GM12875 (cell line): ENCODE data around the gene LYZ.

Source experiments
- H3K4me3 ChIP-seq: one replicate; pipeline ENCODE4 v1.5.1; 2011; ENCODE audit warnings: low read depth, low read length, control low read depth
- CTCF ChIP-seq: IDR thresholded peaks from 2 replicates; pipeline ENCODE4 v1.5.1; 2011; ENCODE audit warnings: low read depth, mild to moderate bottlenecking, control low read depth, inconsistent platforms, low read length, moderate library complexity, borderline replicate concordance; ENCODE audit not compliant: insufficient read depth

Gene LYZ

DNA sequence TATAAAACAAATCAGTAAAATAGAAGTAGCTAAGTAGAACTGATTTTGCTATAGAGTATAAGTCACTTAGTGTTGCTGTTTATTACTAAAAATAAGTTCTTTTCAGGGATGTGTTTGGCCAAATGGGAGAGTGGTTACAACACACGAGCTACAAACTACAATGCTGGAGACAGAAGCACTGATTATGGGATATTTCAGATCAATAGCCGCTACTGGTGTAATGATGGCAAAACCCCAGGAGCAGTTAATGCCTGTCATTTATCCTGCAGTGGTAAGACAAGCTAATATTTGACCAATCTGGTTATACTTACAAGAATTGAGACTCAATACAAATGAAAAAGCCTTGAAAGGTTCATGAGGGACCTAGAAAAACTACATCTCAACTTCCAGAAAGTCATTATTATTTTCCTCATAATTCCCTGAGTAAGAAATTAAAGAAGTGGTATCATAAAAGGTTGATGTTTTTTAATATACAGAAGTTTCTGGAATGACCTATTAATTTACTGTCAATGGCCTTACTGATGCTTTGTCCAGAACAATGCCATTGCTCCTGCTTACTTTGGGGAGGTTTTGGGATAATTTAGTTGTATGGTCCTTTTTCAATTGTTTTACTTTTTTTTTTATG is 1.9 kb downstream of the LYZ start:
- TF ChIP-seq CTCF = no peak

DNA sequence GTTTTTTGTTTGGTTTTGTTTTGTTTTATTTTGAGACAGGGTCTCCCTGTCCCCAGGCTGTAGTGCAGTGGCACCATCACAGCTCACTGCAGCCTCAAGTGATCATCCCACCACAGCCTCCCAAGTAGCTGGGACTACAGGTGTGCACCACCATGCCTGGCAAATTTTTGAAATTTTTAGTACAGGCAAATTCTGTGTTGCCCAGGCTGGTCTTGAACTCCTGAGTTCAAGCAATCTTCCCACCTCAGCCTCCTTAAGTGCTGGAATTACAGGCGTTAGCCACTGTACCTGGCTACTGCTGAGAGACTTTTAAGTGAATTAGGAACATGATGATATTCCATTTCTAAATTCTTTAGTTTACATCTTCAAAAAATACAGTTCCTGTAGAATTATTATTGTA is 2.6 kb downstream of the LYZ start:
- no peak overlapping the region for H3K4me3 ChIP-seq
- no peak for TF ChIP-seq CTCF

More for the DNA sequence above, 1.9 kb downstream of the LYZ start:
- H3K4me3 ChIP-seq = no peak overlapping the region

DNA sequence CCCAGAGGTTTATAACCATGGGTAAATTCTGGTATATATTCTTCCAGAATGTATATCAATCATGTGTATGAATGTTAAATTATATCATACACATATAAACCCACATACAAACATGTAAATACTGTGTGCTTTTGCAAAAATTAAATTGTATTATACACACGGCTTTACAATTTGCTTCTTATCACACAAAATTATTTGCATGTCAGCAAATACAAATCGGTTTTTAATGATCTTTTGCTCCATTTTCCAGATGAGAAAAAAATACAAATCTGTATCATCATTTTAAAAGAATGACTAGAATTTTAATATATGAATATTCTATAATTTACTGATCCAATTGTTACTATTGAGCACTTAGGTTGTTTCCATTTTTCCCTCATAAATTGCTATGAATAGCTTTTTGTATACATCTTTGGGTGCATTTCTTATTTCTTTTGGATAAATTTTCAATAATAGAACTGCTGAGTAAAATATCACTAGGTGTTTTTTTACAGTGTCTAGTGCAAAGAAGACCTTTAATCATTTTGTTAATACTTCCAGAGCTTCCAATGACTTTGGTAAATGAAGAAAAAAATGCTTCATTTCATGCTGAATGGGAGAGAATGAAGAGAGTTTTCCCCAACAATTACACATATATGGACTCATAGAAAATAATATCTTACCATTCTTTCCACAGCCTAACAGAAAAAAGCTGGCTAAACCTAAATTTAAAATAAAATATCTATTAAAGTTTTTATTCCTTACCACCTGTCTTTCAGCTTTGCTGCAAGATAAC is 3.5 kb downstream of the LYZ start:
- TF ChIP-seq CTCF = no peak

DNA sequence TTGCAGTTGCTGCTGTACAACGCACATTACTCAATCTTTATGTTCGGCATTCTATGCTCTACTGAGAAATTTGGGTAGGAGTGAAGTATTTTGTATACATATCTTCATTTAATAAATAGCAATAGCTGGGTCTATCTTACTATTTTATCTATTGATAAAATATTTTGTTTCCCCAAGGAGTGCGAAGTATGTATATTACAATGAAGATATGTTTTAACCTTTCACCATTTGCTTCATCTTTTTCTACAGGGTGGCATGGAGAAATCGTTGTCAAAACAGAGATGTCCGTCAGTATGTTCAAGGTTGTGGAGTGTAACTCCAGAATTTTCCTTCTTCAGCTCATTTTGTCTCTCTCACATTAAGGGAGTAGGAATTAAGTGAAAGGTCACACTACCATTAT is 4.7 kb downstream of the LYZ start:
- no peak overlapping the region for H3K4me3 ChIP-seq
- TF ChIP-seq CTCF = no peak

More for the DNA sequence above, 3.5 kb downstream of the LYZ start:
- H3K4me3 ChIP-seq = no peak overlapping the region

DNA sequence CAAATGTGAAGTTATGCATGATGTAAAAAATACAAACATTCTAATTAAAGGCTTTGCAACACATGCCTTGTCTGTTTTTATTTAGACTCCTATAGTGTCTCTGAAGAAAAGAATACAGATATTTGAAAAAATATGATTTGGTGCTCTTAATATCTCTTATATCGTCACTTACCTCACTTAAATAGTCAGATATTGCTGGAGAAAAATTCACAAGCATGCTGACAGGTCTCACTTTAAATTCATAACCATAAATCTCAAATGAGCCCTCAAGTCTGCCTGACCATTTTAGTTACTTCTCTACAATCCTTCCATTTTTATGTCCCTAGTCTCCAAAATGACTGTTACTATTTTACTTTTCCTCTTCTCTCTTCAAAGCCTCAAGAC is 6.0 kb downstream of the LYZ start:
- TF ChIP-seq CTCF = no peak
- no peak overlapping the region for H3K4me3 ChIP-seq

GRCh38 chr12:69354556-69355187 is 6.5 kb downstream of the LYZ start:
- no peak for TF ChIP-seq CTCF
- no peak overlapping the region for H3K4me3 ChIP-seq
